CD4-positive, alpha-beta T cell (primary cell): ENCODE data around the gene TSPAN15. TPM values are rescaled to one million over a fixed set of nuclear protein-coding genes. Genes with fewer than 3 reads are reported as not detected.

Source experiments
- ATAC-seq: fragments of 200-7000 bp; cut with Tn5 transposase; one replicate; pipeline ENCODE4 v1.10.0; 2022; ENCODE audit warnings: mild to moderate bottlenecking; ENCODE audit not compliant: poor library complexity
- CTCF ChIA-PET: fragments of 350-600 bp; sonication (Branson Sonifier 250); formaldehyde crosslinking; loops from one replicate; lab custom pipeline; 2021; ENCODE audit warnings: antibody characterized with exemption, inconsistent platforms; lab: Charles Lee
- POLR2A ChIA-PET: fragments of 350-600 bp; sonication (Branson Sonifier 250); formaldehyde crosslinking; loops from one replicate; lab custom pipeline; 2021; ENCODE audit warnings: antibody characterized with exemption, inconsistent platforms; lab: Charles Lee
- DNase-seq, 14 experiments: peaks; one replicate each; pipeline ENCODE4 v3.0.0-alpha.2; 2013 to 2020; ENCODE audit warnings: mixed read lengths in 2 of 14
- H3K27ac ChIP-seq, 2 donors: one replicate each; pipeline versions ENCODE4 v1.5.1 to v1.7.0; 2013; ENCODE audit warnings: low read length in 2 of 2, low read depth in 1 of 2, mild to moderate bottlenecking in 1 of 2
- H3K27me3 ChIP-seq, 2 experiments: 1 replicate in 1 of 2; 2 replicates in 1 of 2; pipeline versions ENCODE4 v1.6.1 to v1.7.0; 2013; ENCODE audit warnings: low read length in 2 of 2, control low read depth in 1 of 2, mild to moderate bottlenecking in 1 of 2, moderate library complexity in 1 of 2; ENCODE audit not compliant: insufficient read depth in 2 of 2, control insufficient read depth in 1 of 2
- H3K36me3 ChIP-seq: one replicate; pipeline ENCODE4 v1.6.1; 2013; ENCODE audit warnings: low read length, control low read depth; ENCODE audit not compliant: insufficient read depth
- H3K4me1 ChIP-seq: one replicate; pipeline ENCODE4 v1.6.1; 2013; ENCODE audit warnings: low read length, control low read depth; ENCODE audit not compliant: insufficient read depth
- H3K4me3 ChIP-seq: one replicate; pipeline ENCODE4 v1.5.1; 2013; ENCODE audit warnings: mild to moderate bottlenecking, low read length, moderate library complexity
- H3K9me3 ChIP-seq, 2 experiments: 1 replicate in 1 of 2; 2 replicates in 1 of 2; pipeline versions ENCODE4 v1.6.1 to v1.7.0; 2013; ENCODE audit warnings: low read length in 2 of 2, mild to moderate bottlenecking in 2 of 2, control low read depth in 1 of 2, moderate library complexity in 1 of 2; ENCODE audit not compliant: control insufficient read depth in 1 of 2, insufficient read depth in 1 of 2
- H3K27ac Mint-ChIP-seq: one replicate; pipeline ENCODE4 v1.8.0; 2020; ENCODE audit warnings: mixed read lengths
- H3K27me3 Mint-ChIP-seq: one replicate; pipeline ENCODE4 v1.8.0; 2021; ENCODE audit warnings: mixed read lengths
- H3K36me3 Mint-ChIP-seq: one replicate; pipeline ENCODE4 v1.8.0; 2021; ENCODE audit warnings: low read depth, mixed read lengths
- H3K4me1 Mint-ChIP-seq: one replicate; pipeline ENCODE4 v1.8.0; 2021; ENCODE audit warnings: low read depth, mixed read lengths
- H3K4me3 Mint-ChIP-seq: one replicate; pipeline ENCODE4 v1.8.0; 2020; ENCODE audit warnings: mild to moderate bottlenecking, mixed read lengths
- H3K9me3 Mint-ChIP-seq: one replicate; pipeline ENCODE4 v1.8.0; 2020; ENCODE audit warnings: mixed read lengths
- CTCF ChIP-seq: fragments of 200-600 bp; IDR thresholded peaks from one replicate; pipeline ENCODE4 v1.8.0; 2022; ENCODE audit warnings: antibody characterized with exemption, mild to moderate bottlenecking
- intact Hi-C, 2 experiments: fragments of 100-400 bp; cut with DNase I in 1 of 2; cut with micrococcal nuclease in 1 of 2; formaldehyde crosslinking; loops; one replicate each; pipeline versions ENCODE4 v1.15.1 to v1.9.0; 2023 to 2025; cut with DNase I, micrococcal nuclease
- total RNA-seq, 174 experiments: library from RNA in 2 of 174; stranded (reverse) in 2 of 174; gene quantifications; one replicate each; pipeline ENCODE4 v1.2.3 and lab custom pipeline; 2021 to 2026

Gene TSPAN15
- total RNA-seq, 2 experiments from 2014 or later: 2.2 to 2.5 TPM

GRCh38 chr10:69410487-69410886 is 40.8 kb upstream of the TSPAN15 start:
- Histone ChIP-seq H3K4me1 (peaks cover 26% of the 10 kb centered on the region), H3K9me3 (peaks cover 0 to 4% of the 10 kb centered on the region in 2 experiments), H3K27me3 (no peaks in the 10 kb centered on the region), H3K27ac (no peak overlapping the region), H3K36me3 (peaks cover 3% of the 10 kb centered on the region), H3K4me3 (no peak overlapping the region)
- CTCF ChIA-PET: no interaction called here
- Mint-ChIP-seq H3K27ac (no peak overlapping the region), H3K36me3 (no peaks in the 10 kb centered on the region), H3K4me3 (no peak overlapping the region), H3K9me3 (no peaks in the 10 kb centered on the region), H3K27me3 (no peaks in the 10 kb centered on the region), H3K4me1 (peaks cover 28% of the 10 kb centered on the region)
- POLR2A ChIA-PET: interaction anchor here (1.5 kb wide), 1 partner anchor 14 kb away, joined by 4 read pairs; no protein-coding TSS in a partner anchor
- ATAC-seq (no peak), DNase-seq (no peak)
- no peak for TF ChIP-seq CTCF
- intact Hi-C loops: loop anchor here in 1 of 2 experiments (2.0 kb wide), 2 partner anchors 14 to 220 kb away; partner anchors contain the start of gene FAM241B

DNA sequence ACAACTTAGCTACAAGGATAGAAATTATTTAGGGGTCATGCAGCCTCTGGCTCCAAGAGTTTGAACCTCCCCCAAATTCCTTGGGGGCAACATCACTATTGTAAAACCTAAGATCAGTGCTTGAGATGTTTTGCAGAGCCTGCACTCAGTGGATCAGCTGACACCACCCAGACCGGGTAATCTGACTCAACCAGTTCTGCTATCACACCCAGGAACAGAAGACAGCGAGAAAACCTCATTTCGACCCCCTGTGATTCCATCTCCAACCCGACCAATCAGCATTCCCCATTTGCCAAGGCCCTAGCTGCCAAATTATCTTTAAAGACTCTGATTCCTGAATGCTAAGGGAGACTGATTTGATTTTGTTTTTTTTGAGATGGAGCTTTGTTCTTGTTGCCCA is 39.8 kb upstream of the TSPAN15 start:
- peaks cover 26% of the 10 kb centered on the region for H3K4me1 ChIP-seq
- H3K27ac Mint-ChIP-seq: no peak overlapping the region
- DNase-seq: no peak
- ChIA-PET POLR2A (interaction anchor here (1.5 kb wide), 1 partner anchor 13 kb away, joined by 4 read pairs; no protein-coding TSS in a partner anchor), CTCF (no interaction called here)
- H3K36me3 ChIP-seq: no peaks in the 10 kb centered on the region
- H3K27ac ChIP-seq: no peak overlapping the region
- H3K9me3 ChIP-seq: peaks cover 0 to 4% of the 10 kb centered on the region in 2 experiments
- peaks cover 27% of the 10 kb centered on the region for H3K4me1 Mint-ChIP-seq
- no peak for ATAC-seq
- no peaks in the 10 kb centered on the region for H3K9me3 Mint-ChIP-seq
- H3K36me3 Mint-ChIP-seq: no peaks in the 10 kb centered on the region
- no peak overlapping the region for H3K4me3 ChIP-seq
- intact Hi-C loops: loop anchor here in 1 of 2 experiments (2.0 kb wide), 2 partner anchors 13 to 219 kb away; partner anchors contain the start of gene FAM241B
- H3K27me3 ChIP-seq: no peaks in the 10 kb centered on the region
- no peaks in the 10 kb centered on the region for H3K27me3 Mint-ChIP-seq
- H3K4me3 Mint-ChIP-seq: no peak overlapping the region
- TF ChIP-seq CTCF: no peak

GRCh38 chr10:69412232-69412790 is 39.0 kb upstream of the TSPAN15 start:
- Histone ChIP-seq H3K4me1 (peaks cover 26% of the 10 kb centered on the region), H3K27me3 (no peaks in the 10 kb centered on the region), H3K9me3 (peaks cover 0 to 4% of the 10 kb centered on the region in 2 experiments), H3K27ac (no peak overlapping the region), H3K4me3 (no peak overlapping the region), H3K36me3 (no peaks in the 10 kb centered on the region)
- ChIA-PET POLR2A (interaction anchor here (1.5 kb wide), 1 partner anchor 12 kb away, joined by 4 read pairs; no protein-coding TSS in a partner anchor), CTCF (no interaction called here)
- Mint-ChIP-seq H3K9me3 (no peaks in the 10 kb centered on the region), H3K4me1 (peaks cover 23% of the 10 kb centered on the region), H3K27ac (no peak overlapping the region), H3K4me3 (no peak overlapping the region), H3K27me3 (no peaks in the 10 kb centered on the region), H3K36me3 (no peaks in the 10 kb centered on the region)
- DNase-seq (no peak), ATAC-seq (no peak)
- no peak for TF ChIP-seq CTCF
- intact Hi-C loops: no loop called here
